Mesodermal cell (in vitro differentiated cells): ENCODE data around the gene HOXB8.

Experiments
- H3K27ac ChIP-seq: 2 replicates; pipeline ENCODE4 v1.7.0; 2013; ENCODE audit warnings: mild to moderate bottlenecking, low read depth, low read length, moderate library complexity; ENCODE audit not compliant: severe bottlenecking
- H3K36me3 ChIP-seq: 2 replicates; pipeline ENCODE4 v1.7.1; 2013; ENCODE audit warnings: mild to moderate bottlenecking, low read length, moderate library complexity; ENCODE audit not compliant: control insufficient read depth, insufficient read depth
- H3K4me1 ChIP-seq: one replicate; pipeline ENCODE4 v1.7.1; 2013; ENCODE audit warnings: mild to moderate bottlenecking, low read length; ENCODE audit not compliant: insufficient read depth, control insufficient read depth, poor library complexity, severe bottlenecking
- H3K4me3 ChIP-seq: 2 replicates; pipeline ENCODE4 v1.7.0; 2013; ENCODE audit warnings: low read length, control low read depth, mild to moderate bottlenecking; ENCODE audit not compliant: insufficient read depth, poor library complexity, severe bottlenecking; ENCODE audit errors: extremely low read depth
- H3K9me3 ChIP-seq: 2 replicates; pipeline ENCODE4 v1.7.1; 2013; ENCODE audit warnings: mild to moderate bottlenecking, low read length, moderate library complexity; ENCODE audit not compliant: control insufficient read depth
- WGBS, 2 experiments: methylation state at CpG; one replicate each; pipeline ENCODE4 v1.1.5; 2013; ENCODE audit warnings: missing lambda C conversion rate in 2 of 2; ENCODE audit not compliant: insufficient coverage in 2 of 2; 5-methylcytosine and 5-hydroxymethylcytosine counted together

The HOXB8 gene

GRCh38 chr17:48597778-48598631 is 17.1 kb downstream of the HOXB8 start:
- H3K36me3 ChIP-seq = no peaks in the 10 kb centered on the region
- WGBS, 2 experiments = 1% methylated on average over 42 to 62 of the region's 68 CpGs
- peak overlapping the region; percentile 91 for H3K27ac ChIP-seq
- no peaks in the 10 kb centered on the region for H3K9me3 ChIP-seq
- H3K4me1 ChIP-seq = peaks cover 29% of the 10 kb centered on the region
- H3K4me3 ChIP-seq = peak overlapping the region; percentile 54

- Histone ChIP-seq H3K27ac (peak overlapping the region; percentile 91), H3K4me1 (peaks cover 29% of the 10 kb centered on the region), H3K36me3 (no peaks in the 10 kb centered on the region), H3K9me3 (no peaks in the 10 kb centered on the region), H3K4me3 (peak overlapping the region; percentile 54)
- 3 to 5% methylated on average over 12 to 15 of the region's 16 CpGs for WGBS, 2 experiments
These were observed 17.6 kb downstream of the HOXB8 start for GRCh38 chr17:48597528-48597777.

DNA sequence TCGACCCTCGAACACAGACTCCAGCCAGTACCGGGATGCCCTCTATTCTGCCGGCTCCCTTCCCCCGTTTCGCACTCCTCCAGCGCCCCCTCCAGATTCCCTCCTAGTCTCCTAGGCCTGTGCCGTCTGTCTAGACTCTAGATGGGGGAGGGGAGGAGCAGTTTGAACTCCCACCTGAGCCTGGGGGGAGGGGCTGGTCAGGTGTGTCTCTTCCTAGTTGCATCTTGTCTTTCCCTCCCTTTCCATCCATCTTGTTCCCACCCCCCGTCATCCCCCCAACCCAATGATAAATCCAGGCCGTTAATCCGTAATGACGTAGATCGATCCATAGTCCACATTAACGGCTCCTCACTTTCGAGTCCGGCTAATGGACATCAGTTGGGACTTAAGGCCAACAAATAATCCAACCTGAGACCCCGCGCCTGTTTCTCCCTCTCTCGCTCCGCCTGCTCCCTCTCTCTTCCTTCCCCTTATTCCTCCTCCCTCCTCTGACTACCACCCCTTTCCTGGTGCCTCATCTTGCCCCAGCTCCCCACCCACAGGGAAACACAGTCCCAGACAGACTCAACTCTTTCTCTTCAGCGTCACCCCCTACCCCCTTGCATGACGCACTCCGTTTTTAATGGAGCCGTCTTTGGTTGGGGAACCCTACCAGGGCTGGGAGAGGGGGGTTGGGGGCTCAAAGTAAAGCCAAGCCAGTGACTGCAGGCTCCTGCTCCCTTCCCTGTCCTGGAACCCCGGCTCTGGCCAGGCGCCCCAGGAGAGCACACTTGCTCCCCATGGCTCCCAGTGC is 18.2 kb downstream of the HOXB8 start:
- Histone ChIP-seq H3K4me1 (peaks cover 27% of the 10 kb centered on the region), H3K27ac (peak overlapping the region; percentile 91), H3K36me3 (no peaks in the 10 kb centered on the region), H3K9me3 (no peaks in the 10 kb centered on the region), H3K4me3 (peak overlapping the region; percentile 54)
- WGBS, 2 experiments = 6 to 8% methylated on average over 18 to 20 of the region's 26 CpGs

GRCh38 chr17:48596000-48596734 is 18.9 kb downstream of the HOXB8 start:
- WGBS, 2 experiments = 4 to 5% methylated on average over 42 to 45 of the region's 54 CpGs
- H3K27ac ChIP-seq = peak overlapping the region; percentile 91

DNA sequence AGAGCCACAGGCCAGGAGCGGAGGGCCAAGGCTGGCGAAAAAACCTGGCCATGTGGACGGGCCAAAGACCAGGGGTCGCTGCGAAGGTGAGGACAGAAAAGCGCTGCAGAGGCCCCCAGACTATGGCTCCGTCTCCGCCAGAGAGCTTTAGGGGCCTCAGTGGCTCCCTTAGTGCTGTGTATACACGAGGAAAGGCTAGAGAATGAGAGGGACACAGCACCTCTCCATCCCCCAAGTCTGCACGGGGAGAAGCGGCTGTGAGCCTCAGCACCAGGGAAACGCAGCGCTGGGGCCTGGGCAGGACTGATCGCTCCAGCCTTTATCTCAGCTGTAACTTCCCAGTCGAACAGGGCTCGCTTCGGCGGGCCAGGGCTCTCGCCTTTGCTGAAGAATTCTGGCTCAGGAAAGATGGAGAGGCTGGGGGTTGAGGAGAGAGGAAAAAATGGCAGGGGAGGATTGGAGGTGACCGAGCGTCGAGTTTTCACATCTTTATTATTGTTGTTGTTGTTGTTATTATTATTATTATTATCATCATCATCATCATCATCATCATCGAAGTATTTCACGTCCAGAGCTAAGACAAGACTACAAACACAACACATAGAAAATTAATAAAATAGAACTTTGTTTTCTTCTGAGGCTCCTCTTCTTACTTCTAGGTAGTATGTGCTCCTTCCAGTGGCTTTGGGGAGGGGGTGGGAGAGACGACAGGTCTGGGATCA is 19.7 kb downstream of the HOXB8 start:
- 20 to 38% methylated on average over 8 to 13 of the region's 25 CpGs for WGBS, 2 experiments
- Histone ChIP-seq H3K36me3 (no peaks in the 10 kb centered on the region), H3K4me3 (peak overlapping the region; percentile 54), H3K27ac (peak overlapping the region; percentile 91), H3K4me1 (peaks cover 22% of the 10 kb centered on the region), H3K9me3 (no peaks in the 10 kb centered on the region)

More at GRCh38 chr17:48596000-48596734, 18.9 kb downstream of the HOXB8 start:
- Histone ChIP-seq H3K9me3 (no peaks in the 10 kb centered on the region), H3K4me1 (peaks cover 22% of the 10 kb centered on the region), H3K4me3 (peak overlapping the region; percentile 54), H3K36me3 (no peaks in the 10 kb centered on the region)

- Histone ChIP-seq H3K27ac (peak overlapping the region; percentile 80), H3K9me3 (no peaks in the 10 kb centered on the region), H3K4me3 (peak overlapping the region; percentile 54), H3K36me3 (no peaks in the 10 kb centered on the region), H3K4me1 (peaks cover 22% of the 10 kb centered on the region)
- 12 to 13% methylated on average over 17 to 25 of the region's 25 CpGs for WGBS, 2 experiments
These were observed 20.4 kb downstream of the HOXB8 start for GRCh38 chr17:48594538-48595277.

DNA sequence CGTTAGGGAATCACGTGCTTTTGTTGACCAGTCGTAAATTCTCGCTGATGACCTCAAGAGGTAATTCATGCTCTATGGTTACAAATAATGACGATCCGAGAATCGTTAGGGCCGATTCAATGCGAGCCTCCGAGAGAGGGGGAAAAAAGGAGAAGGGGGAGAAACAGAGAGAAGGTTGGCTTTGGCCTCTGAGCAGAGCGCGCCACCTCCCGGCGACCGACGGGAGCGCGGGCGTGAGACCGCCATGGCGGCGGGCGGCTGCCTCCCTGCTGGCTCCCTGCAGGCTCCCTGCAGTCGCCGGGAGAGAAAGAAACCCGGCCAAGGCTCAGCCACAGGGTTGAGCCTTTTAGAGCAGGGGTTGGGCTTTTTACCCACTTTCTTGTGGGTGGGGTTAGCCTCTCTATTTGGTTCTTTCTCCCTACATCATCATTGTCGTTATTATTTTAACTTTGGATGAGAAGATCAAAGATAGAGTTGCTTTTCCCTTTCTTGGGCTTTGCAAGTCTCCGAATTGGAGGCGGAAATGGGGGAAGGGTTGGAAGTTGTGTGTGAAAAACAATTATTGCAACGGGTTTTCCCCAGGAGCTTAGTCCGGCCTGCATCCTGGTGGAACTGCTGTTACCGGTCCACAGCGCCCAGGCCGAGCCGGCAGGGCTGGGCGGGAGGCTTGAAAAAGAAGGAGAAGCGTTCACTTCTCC is 21.1 kb downstream of the HOXB8 start:
- no peaks in the 10 kb centered on the region for H3K9me3 ChIP-seq
- peak overlapping the region; percentile 54 for H3K4me3 ChIP-seq
- H3K36me3 ChIP-seq = no peaks in the 10 kb centered on the region
- H3K27ac ChIP-seq = peak overlapping the region; percentile 80
- 2 to 3% methylated on average over 28 to 32 of the region's 37 CpGs for WGBS, 2 experiments
- H3K4me1 ChIP-seq = peaks cover 26% of the 10 kb centered on the region

- peaks cover 22% of the 10 kb centered on the region for H3K4me1 ChIP-seq
- no peaks in the 10 kb centered on the region for H3K36me3 ChIP-seq
- H3K4me3 ChIP-seq = peak within 1 kb of the TSS; percentile 54
- H3K9me3 ChIP-seq = no peaks in the 10 kb centered on the region
- H3K27ac ChIP-seq = peak within 1 kb of the TSS; percentile 80
- WGBS, 2 experiments = 1 to 3% methylated on average over 38 to 50 of the region's 50 CpGs
These were observed 21.8 kb downstream of the HOXB8 start, which contains the start of gene HOXB5 for GRCh38 chr17:48593126-48593829. HOXB5 (minus strand) TSS chr17:48593779; CDS start chr17:48593682, 97 bp downstream.

DNA sequence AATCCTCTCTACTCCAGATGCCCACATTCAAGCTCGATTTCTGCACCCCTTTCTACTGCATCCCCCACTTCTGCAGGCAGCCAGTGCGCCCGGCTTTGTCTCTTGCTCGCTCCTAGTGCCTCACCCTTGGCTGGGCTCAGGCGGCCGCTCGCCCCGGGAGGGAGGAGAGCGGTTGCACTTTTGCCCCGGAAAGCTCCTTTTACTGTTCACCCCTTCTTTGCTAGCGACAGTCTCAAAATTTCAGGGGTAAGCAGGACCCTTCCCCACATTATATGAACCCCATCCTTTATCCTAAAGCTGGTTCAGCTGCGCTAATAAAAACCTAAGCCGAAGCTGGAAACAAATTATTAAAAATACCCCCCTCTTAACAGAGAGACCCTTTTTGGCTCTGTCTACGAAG is 22.5 kb downstream of the HOXB8 start:
- peak overlapping the region; percentile 69 for H3K27ac ChIP-seq
- no peaks in the 10 kb centered on the region for H3K9me3 ChIP-seq
- WGBS, 2 experiments = 7 to 11% methylated on average over 8 to 11 of the region's 14 CpGs
- H3K4me3 ChIP-seq = peak overlapping the region; percentile 44
- H3K36me3 ChIP-seq = no peaks in the 10 kb centered on the region
- peaks cover 28% of the 10 kb centered on the region for H3K4me1 ChIP-seq
